Fibroblast of lung (primary cell): ENCODE results near the gene SPOCK1.

Experiments
- CTCF ChIP-seq, 2 donors: IDR thresholded peaks in 1 of 2; conservative IDR thresholded peaks in 1 of 2; 1 replicate in 1 of 2; 2 replicates in 1 of 2; pipeline ENCODE4 v1.5.1; 2011 to 2012; ENCODE audit warnings: low read length in 2 of 2, control low read depth in 1 of 2, inconsistent platforms in 1 of 2, low read depth in 1 of 2, mild to moderate bottlenecking in 1 of 2
- EZH2 ChIP-seq: IDR thresholded peaks from 2 replicates; pipeline ENCODE4 v1.5.1; 2012; ENCODE audit warnings: low read length, control low read depth, mild to moderate bottlenecking; ENCODE audit errors: missing control alignments

GRCh38 chr5:137347865-137348264 is 151.3 kb downstream of the SPOCK1 start:
- TF ChIP-seq CTCF (conservative IDR thresholded peaks at IDR 0.05 in 1 of 2, IDR thresholded peaks at IDR 0.05 in 1 of 2; ENCODE audit: low read depth in 1 of 2, low read length in 2 of 2): no peak
- TF ChIP-seq EZH2: no peak
